WTC11 (cell line): Measurements from ENCODE around the gene CCL16. TPM values are rescaled to one million over a fixed set of nuclear protein-coding genes. Genes with fewer than 3 reads are reported as not detected.

Experiments
- ATAC-seq: fragments of 200-7000 bp; cut with Tn5 transposase; 2 replicates; pipeline ENCODE4 v1.10.0; 2021; ENCODE audit warnings: mild to moderate bottlenecking, moderate library complexity
- CTCF ChIA-PET: fragments of 300-600 bp; sonication (Branson Sonifier 250); formaldehyde crosslinking; loops from one replicate; lab custom pipeline; 2021; ENCODE audit warnings: antibody characterized with exemption; lab: Charles Lee
- POLR2A ChIA-PET: fragments of 350-600 bp; sonication (Branson Sonifier 250); formaldehyde crosslinking; loops from one replicate; lab custom pipeline; 2021; ENCODE audit warnings: antibody characterized with exemption; lab: Charles Lee
- DNase-seq: peaks from one replicate; pipeline ENCODE4 v3.0.0; 2021; ENCODE audit warnings: low spot score
- H3K27ac Mint-ChIP-seq: 2 replicates; pipeline ENCODE4 v1.8.0; 2021; ENCODE audit warnings: mixed read lengths
- H3K27me3 Mint-ChIP-seq: 2 replicates; pipeline ENCODE4 v1.8.0; 2021; ENCODE audit warnings: low read depth, mild to moderate bottlenecking, moderate library complexity, mixed read lengths
- H3K36me3 Mint-ChIP-seq: 2 replicates; pipeline ENCODE4 v1.8.0; 2021; ENCODE audit warnings: mixed read lengths
- H3K4me1 Mint-ChIP-seq: 2 replicates; pipeline ENCODE4 v1.8.0; 2022; ENCODE audit warnings: mixed read lengths
- H3K4me3 Mint-ChIP-seq: 2 replicates; pipeline ENCODE4 v1.8.0; 2021; ENCODE audit warnings: mild to moderate bottlenecking, moderate library complexity, mixed read lengths
- H3K9me3 Mint-ChIP-seq: 2 replicates; pipeline ENCODE4 v1.8.0; 2021; ENCODE audit warnings: mixed read lengths
- CBFB ChIP-seq: sonication (generic); formaldehyde crosslinking; IDR thresholded peaks from 2 replicates; pipeline ENCODE4 v1.8.1; 2022; ENCODE audit warnings: mild to moderate bottlenecking, low read depth, missing genetic modification reagents
- E2F1 ChIP-seq: sonication (generic); formaldehyde crosslinking; IDR thresholded peaks from 2 replicates; pipeline ENCODE4 v1.8.0; 2022; ENCODE audit warnings: mild to moderate bottlenecking, missing genetic modification reagents
- E2F5 ChIP-seq: sonication (generic); formaldehyde crosslinking; IDR thresholded peaks from 2 replicates; pipeline ENCODE4 v1.8.1; 2022; ENCODE audit warnings: mild to moderate bottlenecking, moderate library complexity, missing genetic modification reagents
- ETV6 ChIP-seq: sonication (generic); formaldehyde crosslinking; IDR thresholded peaks from 2 replicates; pipeline ENCODE4 v1.8.1; 2022; ENCODE audit warnings: mild to moderate bottlenecking, missing genetic modification reagents
- GTF2I ChIP-seq: fragments of 250-450 bp; sonication (Bioruptor Pico); conservative IDR thresholded peaks from 2 replicates; pipeline ENCODE4 v1.4.0; 2021; ENCODE audit warnings: mild to moderate bottlenecking
- HMGA2 ChIP-seq: fragments of 250-450 bp; sonication (Bioruptor Pico); IDR thresholded peaks from 2 replicates; pipeline ENCODE4 v1.4.0; 2021; ENCODE audit warnings: mild to moderate bottlenecking, moderate library complexity
- IRF2 ChIP-seq: sonication (generic); formaldehyde crosslinking; IDR thresholded peaks from 2 replicates; pipeline ENCODE4 v1.8.0; 2022; ENCODE audit warnings: low read depth, missing genetic modification reagents, borderline replicate concordance
- KAT7 ChIP-seq: sonication (generic); formaldehyde crosslinking; IDR thresholded peaks from 2 replicates; pipeline ENCODE4 v1.8.1; 2023; ENCODE audit warnings: missing genetic modification reagents, mild to moderate bottlenecking, borderline replicate concordance
- MAX ChIP-seq: sonication (generic); formaldehyde crosslinking; IDR thresholded peaks from 2 replicates; pipeline ENCODE4 v1.8.0; 2022; ENCODE audit warnings: mild to moderate bottlenecking, missing genetic modification reagents
- MYBL2 ChIP-seq: sonication (generic); formaldehyde crosslinking; IDR thresholded peaks from 2 replicates; pipeline ENCODE4 v1.8.1; 2023; ENCODE audit warnings: mild to moderate bottlenecking, moderate library complexity, missing genetic modification reagents
- NFYB ChIP-seq: sonication (generic); formaldehyde crosslinking; conservative IDR thresholded peaks from 2 replicates; pipeline ENCODE4 v1.8.0; 2022; ENCODE audit warnings: low read depth, missing genetic modification reagents
- PRRX2 ChIP-seq: fragments of 250-450 bp; sonication (Bioruptor Pico); IDR thresholded peaks from 2 replicates; pipeline ENCODE4 v1.8.0; 2021; ENCODE audit warnings: mild to moderate bottlenecking
- TEAD1 ChIP-seq: sonication (generic); formaldehyde crosslinking; IDR thresholded peaks from 2 replicates; pipeline ENCODE4 v1.8.0; 2022; ENCODE audit warnings: mild to moderate bottlenecking, missing genetic modification reagents
- USF2 ChIP-seq: sonication (generic); formaldehyde crosslinking; IDR thresholded peaks from 2 replicates; pipeline ENCODE4 v1.8.1; 2023; ENCODE audit warnings: mild to moderate bottlenecking, missing genetic modification reagents, moderate library complexity
- ZBTB43 ChIP-seq: sonication (generic); formaldehyde crosslinking; IDR thresholded peaks from 2 replicates; pipeline ENCODE4 v1.8.1; 2023; ENCODE audit warnings: mild to moderate bottlenecking, missing genetic modification reagents
- ZNF121 ChIP-seq: sonication (generic); formaldehyde crosslinking; IDR thresholded peaks from 2 replicates; pipeline ENCODE4 v1.8.0; 2023; ENCODE audit warnings: missing genetic modification reagents
- ZNF138 ChIP-seq: sonication (generic); formaldehyde crosslinking; conservative IDR thresholded peaks from 2 replicates; pipeline ENCODE4 v1.8.1; 2022; ENCODE audit warnings: mild to moderate bottlenecking, moderate library complexity, missing genetic modification reagents
- ZNF219 ChIP-seq: sonication (generic); formaldehyde crosslinking; IDR thresholded peaks from 2 replicates; pipeline ENCODE4 v1.8.0; 2023; ENCODE audit warnings: missing genetic modification reagents, mild to moderate bottlenecking, borderline replicate concordance
- ZNF232 ChIP-seq: sonication (generic); formaldehyde crosslinking; IDR thresholded peaks from 2 replicates; pipeline ENCODE4 v1.8.0; 2022; ENCODE audit warnings: mild to moderate bottlenecking, missing genetic modification reagents
- ZNF532 ChIP-seq: fragments of 250-450 bp; sonication (Bioruptor Pico); IDR thresholded peaks from 2 replicates; pipeline ENCODE4 v1.9.0; 2021; ENCODE audit warnings: mild to moderate bottlenecking, borderline replicate concordance
- ZNF671 ChIP-seq: fragments of 250-450 bp; sonication (Bioruptor Pico); IDR thresholded peaks from 2 replicates; pipeline ENCODE4 v1.8.0; 2021; ENCODE audit warnings: mild to moderate bottlenecking
- total RNA-seq: library from RNA; stranded (reverse); gene quantifications from 3 replicates; pipeline ENCODE4 v1.2.3, GENCODE V29; 2021

CCL16 gene
- total RNA-seq, 1 experiment from 2014 or later = not detected

- Mint-ChIP-seq H3K36me3 (no peaks in the 10 kb centered on the region), H3K4me1 (no peaks in the 10 kb centered on the region), H3K4me3 (no peak overlapping the region), H3K27ac (no peak overlapping the region), H3K27me3 (peaks cover 3% of the 10 kb centered on the region; the same call in 1 of the 2 replicates), H3K9me3 (no peaks in the 10 kb centered on the region; the same call in 1 of the 2 replicates)
- ATAC-seq = no peak
- TF ChIP-seq MAX (CRISPR knock-in tag) (no peak), ZNF138 (CRISPR knock-in tag) (no peak), ETV6 (CRISPR knock-in tag) (no peak), KAT7 (CRISPR knock-in tag) (no peak), ZNF671 (CRISPR knock-in tag) (no peak), E2F1 (CRISPR knock-in tag) (no peak), USF2 (CRISPR knock-in tag) (no peak), ZNF232 (CRISPR knock-in tag) (no peak), ZNF219 (no peak), ZNF121 (no peak), ZBTB43 (CRISPR knock-in tag) (no peak), GTF2I (no peak)
- DNase-seq = no peak
- ChIA-PET CTCF (interaction anchor here (0.7 to 3.7 kb wide), 17 partner anchors 10 to 518 kb away, joined by 3 to 71 read pairs (median 6); partner anchors contain the start of genes CCL16, RDM1 and ZNHIT3), POLR2A (no interaction called here)
Observed at GRCh38 chr17:35968520-35969054, 12.7 kb downstream of the CCL16 start.

- H3K4me1 Mint-ChIP-seq = no peaks in the 10 kb centered on the region
- ATAC-seq (no peak), DNase-seq (no peak)
- H3K27ac Mint-ChIP-seq = no peak overlapping the region
- H3K9me3 Mint-ChIP-seq = no peaks in the 10 kb centered on the region; the same call in 1 of the 2 replicates
- H3K4me3 Mint-ChIP-seq = no peak overlapping the region
- H3K36me3 Mint-ChIP-seq = no peaks in the 10 kb centered on the region
- TF ChIP-seq IRF2 (no peak), ZNF219 (no peak), MYBL2 (no peak), HMGA2 (CRISPR knock-in tag) (no peak)
- TF ChIP-seq, all 79 proteins: peak for 0
- H3K27me3 Mint-ChIP-seq = 0 out of 2 replicates have a peak, but pooled peaks cover 3% of the 10 kb centered on the region
- POLR2A ChIA-PET = no interaction called here
- CTCF ChIA-PET = interaction anchor here (1.4 to 1.5 kb wide), 2 partner anchors 11 to 107 kb away, joined by 5 to 6 read pairs; no protein-coding TSS in a partner anchor
Observed at GRCh38 chr17:35965272-35965671, 16.0 kb downstream of the CCL16 start.

- ATAC-seq = no peak
- no peak for DNase-seq
- POLR2A ChIA-PET = no interaction called here
Observed at GRCh38 chr17:35963663-35964062, 17.6 kb downstream of the CCL16 start.

GRCh38 chr17:35953720-35954119 lies 27.6 kb downstream of the CCL16 start:
- DNase-seq = peak; percentile 40
- H3K27me3 Mint-ChIP-seq = no peaks in the 10 kb centered on the region; the same call in 1 of the 2 replicates
- 0 out of 2 replicates have a peak, but pooled peaks cover 3% of the 10 kb centered on the region for H3K9me3 Mint-ChIP-seq
- POLR2A ChIA-PET = no interaction called here
- H3K4me1 Mint-ChIP-seq = peaks cover 12% of the 10 kb centered on the region
- H3K4me3 Mint-ChIP-seq = no peak overlapping the region
- H3K36me3 Mint-ChIP-seq = no peaks in the 10 kb centered on the region
- TF ChIP-seq ZNF532 (CRISPR knock-in tag) (no peak), TEAD1 (CRISPR knock-in tag) (no peak), GTF2I (no peak), E2F5 (CRISPR knock-in tag) (no peak), USF2 (CRISPR knock-in tag) (no peak), CBFB (CRISPR knock-in tag) (no peak)
- TF ChIP-seq, all 79 proteins: peak for 0
- no peak overlapping the region for H3K27ac Mint-ChIP-seq
- peak; percentile 24; the same call in 1 of the 2 replicates for ATAC-seq
- CTCF ChIA-PET = interaction anchor here (1.5 kb wide), 1 partner anchor 195 kb away, joined by 6 read pairs; no protein-coding TSS in a partner anchor

More at GRCh38 chr17:35963663-35964062, 17.6 kb downstream of the CCL16 start:
- TF ChIP-seq NFYB = no peak
- no peak for TF ChIP-seq PRRX2
- TF ChIP-seq, all 79 proteins: peak for 0
- H3K9me3 Mint-ChIP-seq = no peaks in the 10 kb centered on the region; the same call in 1 of the 2 replicates
- H3K27ac Mint-ChIP-seq = no peak overlapping the region
- CTCF ChIA-PET = interaction anchor here (0.8 to 1.4 kb wide), 3 partner anchors 46 to 185 kb away, joined by 3 to 5 read pairs (median 3); no protein-coding TSS in a partner anchor
- H3K4me3 Mint-ChIP-seq = no peak overlapping the region
- H3K36me3 Mint-ChIP-seq = no peaks in the 10 kb centered on the region
- H3K27me3 Mint-ChIP-seq = 0 out of 2 replicates have a peak, but pooled peaks cover 3% of the 10 kb centered on the region
- H3K4me1 Mint-ChIP-seq = no peaks in the 10 kb centered on the region
